Measurements from ENCODE around the gene RAI14.

GRCh38 chr5:34817558-34818351 is 161.6 kb downstream of the RAI14 start:
- no peak for TF ChIP-seq CTCF (IDR thresholded peaks at IDR 0.05; ENCODE audit: poor library complexity)
- no peak for TF ChIP-seq EZH2 (IDR thresholded peaks at IDR 0.05; ENCODE audit: borderline replicate concordance)
- TF ChIP-seq EZH2phosphoT487 (IDR thresholded peaks at IDR 0.05; ENCODE audit: low read depth, severe bottlenecking, unreplicated experiment): no peak
